ENCODE data around the gene WNK2. TPM values are rescaled to one million over a fixed set of nuclear protein-coding genes. Genes with fewer than 3 reads are reported as not detected.

WNK2 gene
- total RNA-seq, 4 donors from 2014 or later, result 155 to 577 (median 259) TPM

GRCh38 chr9:93325307-93326035 is 141.5 kb downstream of the WNK2 start:
- no peak for DNase-seq
- Histone ChIP-seq H3K4me1 (no peaks in the 10 kb centered on the region), H3K27ac (no peak overlapping the region), H3K27me3 (no peaks in the 10 kb centered on the region), H3K4me3 (no peak overlapping the region), H3K9me3 (no peaks in the 10 kb centered on the region), H3K36me3 (no peaks in the 10 kb centered on the region)
- TF ChIP-seq CTCF (IDR thresholded peaks at IDR 0.05) (no peak), POLR2A (IDR thresholded peaks at IDR 0.05) (no peak)

- no peaks in the 10 kb centered on the region for H3K36me3 ChIP-seq
- H3K4me1 ChIP-seq, result no peaks in the 10 kb centered on the region
- no peak overlapping the region for H3K27ac ChIP-seq
- no peak for TF ChIP-seq POLR2A (IDR thresholded peaks at IDR 0.05)
- TF ChIP-seq CTCF (IDR thresholded peaks at IDR 0.05), result no peak
- no peaks in the 10 kb centered on the region for H3K9me3 ChIP-seq
- H3K27me3 ChIP-seq, result no peaks in the 10 kb centered on the region
- H3K4me3 ChIP-seq, result no peak overlapping the region
- DNase-seq, result no peak
These were observed 142.1 kb downstream of the WNK2 start for GRCh38 chr9:93326056-93326455.

GRCh38 chr9:93326654-93327053 is 142.7 kb downstream of the WNK2 start:
- no peak overlapping the region for H3K27ac ChIP-seq
- no peaks in the 10 kb centered on the region for H3K9me3 ChIP-seq
- no peaks in the 10 kb centered on the region for H3K4me1 ChIP-seq
- DNase-seq, result no peak
- TF ChIP-seq POLR2A (IDR thresholded peaks at IDR 0.05) (no peak), CTCF (IDR thresholded peaks at IDR 0.05) (no peak)
- no peaks in the 10 kb centered on the region for H3K27me3 ChIP-seq
- H3K4me3 ChIP-seq, result no peak overlapping the region
- H3K36me3 ChIP-seq, result no peaks in the 10 kb centered on the region

GRCh38 chr9:93329629-93330280 is 145.8 kb downstream of the WNK2 start:
- TF ChIP-seq CTCF (IDR thresholded peaks at IDR 0.05) (no peak), POLR2A (IDR thresholded peaks at IDR 0.05) (no peak)

GRCh38 chr9:93332317-93332716 is 148.4 kb downstream of the WNK2 start:
- no peak for TF ChIP-seq POLR2A (IDR thresholded peaks at IDR 0.05)
- no peak for TF ChIP-seq CTCF (IDR thresholded peaks at IDR 0.05)

More at GRCh38 chr9:93329629-93330280, 145.8 kb downstream of the WNK2 start:
- no peaks in the 10 kb centered on the region for H3K9me3 ChIP-seq
- H3K36me3 ChIP-seq, result no peaks in the 10 kb centered on the region
- no peaks in the 10 kb centered on the region for H3K27me3 ChIP-seq
- DNase-seq, result no peak
- H3K27ac ChIP-seq, result no peak overlapping the region
- H3K4me1 ChIP-seq, result no peaks in the 10 kb centered on the region
- H3K4me3 ChIP-seq, result no peak overlapping the region

More at GRCh38 chr9:93332317-93332716, 148.4 kb downstream of the WNK2 start:
- DNase-seq, result no peak
- no peaks in the 10 kb centered on the region for H3K27me3 ChIP-seq
- no peaks in the 10 kb centered on the region for H3K36me3 ChIP-seq
- peaks cover 0 to 2% (median 0%) of the 10 kb centered on the region in 4 donors for H3K9me3 ChIP-seq
- H3K4me1 ChIP-seq, result no peaks in the 10 kb centered on the region
- H3K4me3 ChIP-seq, result no peak overlapping the region
- no peak overlapping the region for H3K27ac ChIP-seq
